ENCODE measurements around the gene NBEA.
"Not testable (repeated sequence)": the region's sequence is repeated elsewhere in the genome, so short reads cannot be mapped to it uniquely, and the experiment has no call there.

The NBEA gene

DNA sequence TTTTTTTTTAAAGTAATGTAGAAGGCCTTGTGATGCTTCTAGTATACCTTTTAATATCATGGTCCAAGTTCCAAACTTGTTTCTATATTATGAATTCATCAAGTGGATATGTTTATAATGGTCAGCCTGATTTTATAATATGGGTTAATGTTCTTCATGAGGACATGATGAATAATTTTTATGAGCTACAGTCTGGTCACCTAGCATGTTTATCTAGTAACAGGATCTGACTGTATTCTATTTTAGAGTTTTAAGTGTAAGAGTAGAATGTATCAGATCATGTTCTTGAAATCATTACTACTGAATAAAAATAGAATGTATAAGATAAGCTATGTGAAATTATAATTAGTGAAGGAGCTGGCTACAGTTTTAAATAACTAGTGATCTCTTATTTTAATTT is 164.7 kb downstream of the NBEA start:
- not testable (repeated sequence) for DNase-seq

- no peak for DNase-seq
Observed at GRCh38 chr13:35107535-35107934, 165.5 kb downstream of the NBEA start.

DNA sequence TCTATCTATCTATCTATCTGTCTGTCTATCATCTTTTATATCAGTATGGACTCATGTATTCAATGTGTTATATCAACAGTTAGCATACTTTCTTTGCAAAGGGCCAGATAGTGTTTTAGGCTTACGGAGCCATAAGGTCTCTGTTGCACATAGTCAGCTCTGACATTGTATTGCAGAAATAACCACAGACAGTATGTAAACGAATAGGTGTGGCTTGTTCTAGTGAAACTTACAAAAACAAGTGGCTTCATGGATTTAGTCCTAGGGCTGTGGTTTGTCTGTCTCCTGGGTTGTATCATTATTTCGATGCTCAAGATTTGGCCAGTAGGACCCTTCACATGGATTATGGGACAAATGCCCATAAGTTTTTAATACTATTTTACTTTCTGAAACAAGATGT is 171.5 kb downstream of the NBEA start:
- DNase-seq: not testable (repeated sequence)

- no peak for DNase-seq
Observed at GRCh38 chr13:35127466-35127865, 185.4 kb downstream of the NBEA start.

GRCh38 chr13:35129500-35129899 is 187.4 kb downstream of the NBEA start:
- DNase-seq: no peak

DNA sequence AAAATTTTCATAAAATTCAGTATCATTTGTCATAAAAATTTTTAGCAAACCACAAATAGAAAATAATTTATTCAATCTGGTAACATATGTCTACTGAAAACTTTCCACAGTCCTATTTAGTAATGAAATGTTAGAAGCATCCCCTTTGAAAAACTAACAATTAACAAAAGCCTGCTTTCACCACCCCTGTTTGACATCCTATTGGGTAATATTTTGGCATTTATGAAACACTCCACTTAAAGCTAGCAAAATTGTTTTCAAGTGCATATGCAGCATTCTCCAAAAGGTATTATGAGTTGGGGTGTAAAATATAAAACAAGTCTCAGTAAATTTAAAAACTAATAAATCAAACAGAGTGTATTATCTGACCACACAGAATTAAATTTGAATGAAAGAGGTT is 189.4 kb downstream of the NBEA start:
- no peak for DNase-seq

GRCh38 chr13:35136585-35136984 is 194.5 kb downstream of the NBEA start:
- no peak for DNase-seq

DNA sequence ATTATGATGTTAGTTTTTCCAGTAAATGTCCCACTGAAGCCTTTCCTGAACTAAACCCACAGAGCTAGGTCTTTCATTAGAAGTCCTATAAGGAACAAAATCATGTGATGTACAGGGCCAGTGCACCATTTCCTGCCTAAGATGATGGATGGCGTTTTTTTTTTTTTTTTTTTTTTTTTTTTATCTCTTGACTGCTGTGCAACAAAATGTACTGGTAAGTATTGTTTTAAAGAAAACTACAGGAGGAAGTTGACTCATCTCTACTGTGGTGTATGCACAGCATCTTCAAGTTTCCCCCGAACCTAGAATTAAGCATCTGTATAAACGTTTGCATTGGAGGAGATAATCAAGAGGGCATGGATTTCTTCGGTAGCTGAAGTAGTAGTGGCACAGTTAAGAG is 197.5 kb downstream of the NBEA start:
- DNase-seq: no peak

DNA sequence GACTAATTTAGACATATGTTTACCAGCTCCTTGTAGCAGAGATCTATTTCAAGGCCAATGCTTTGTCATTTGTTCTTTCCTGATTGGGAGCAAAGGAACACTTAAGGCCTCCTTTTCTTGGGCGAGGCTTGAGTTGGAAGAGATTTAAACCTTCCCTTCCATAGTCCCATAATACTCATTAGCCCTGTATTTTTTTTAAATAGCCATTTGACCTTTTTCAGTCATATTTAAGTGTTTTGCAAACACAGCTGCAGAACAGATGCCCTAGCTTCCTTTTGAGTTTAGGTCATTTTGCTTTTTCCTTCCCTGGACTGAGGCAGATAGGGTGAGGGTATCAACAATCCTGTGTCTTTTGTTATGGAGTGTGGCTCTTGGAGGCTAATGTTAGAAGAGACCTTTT is 198.3 kb downstream of the NBEA start:
- DNase-seq: no peak

- DNase-seq: no peak
Observed at GRCh38 chr13:35140831-35141230, 198.8 kb downstream of the NBEA start.

DNA sequence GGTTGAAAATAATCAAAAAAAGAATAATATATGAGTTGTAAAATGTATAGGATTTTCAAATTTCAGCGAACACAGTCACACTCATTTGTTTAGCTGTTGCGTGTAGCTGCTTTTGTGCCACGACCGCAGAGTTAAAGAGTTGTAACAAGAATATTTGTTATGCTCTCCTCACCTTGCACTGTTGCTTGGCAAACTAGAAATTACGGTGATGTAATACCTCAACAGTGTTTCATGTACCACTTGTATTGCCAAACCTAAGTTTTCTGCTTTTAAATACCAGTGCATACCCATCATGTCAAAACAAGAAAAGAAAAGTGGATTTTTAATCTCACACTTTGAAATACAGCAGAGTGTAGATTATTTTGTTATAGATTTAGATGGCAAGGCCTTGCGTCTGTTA is 201.1 kb downstream of the NBEA start:
- DNase-seq: no peak

DNA sequence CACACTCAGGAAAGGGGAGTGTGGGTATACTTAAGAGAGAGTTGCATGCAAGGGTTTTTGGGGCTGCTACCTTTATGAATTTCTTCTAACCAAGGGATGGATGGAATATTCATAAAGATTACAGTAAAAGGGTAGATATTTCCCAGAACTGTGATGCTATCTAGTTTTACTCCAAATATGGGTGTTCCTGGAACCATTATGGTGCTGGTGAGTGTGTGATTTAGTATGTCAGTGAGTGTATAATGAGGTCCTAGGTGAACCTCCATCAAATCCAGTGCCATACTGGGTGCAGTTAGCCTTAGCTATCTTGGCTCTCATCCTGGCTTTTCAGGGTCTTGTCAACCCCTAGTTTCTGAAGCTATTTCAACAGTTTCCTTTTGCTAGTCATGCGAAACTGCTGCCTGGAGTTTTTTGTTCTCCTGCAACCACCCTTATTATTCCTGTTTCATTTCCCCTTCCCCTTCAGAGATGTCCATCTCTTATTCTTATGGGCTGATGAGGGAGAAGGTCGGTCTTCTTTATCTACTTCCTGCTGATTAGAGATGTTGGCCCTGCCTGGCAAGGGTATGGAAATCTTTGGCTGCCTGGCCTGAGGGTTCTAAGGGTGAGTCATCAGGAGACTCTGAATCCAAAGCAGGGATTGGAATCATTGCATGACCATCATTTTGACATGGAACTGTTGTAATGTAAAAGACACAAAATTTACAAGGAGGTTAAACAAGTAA is 202.3 kb downstream of the NBEA start:
- DNase-seq: no peak

GRCh38 chr13:35146686-35147085 is 204.6 kb downstream of the NBEA start:
- DNase-seq: no peak

- no peak for DNase-seq
Observed at GRCh38 chr13:35157143-35157755, 215.2 kb downstream of the NBEA start.

- DNase-seq: no peak
Observed at GRCh38 chr13:35159041-35159440, 217.0 kb downstream of the NBEA start.

DNA sequence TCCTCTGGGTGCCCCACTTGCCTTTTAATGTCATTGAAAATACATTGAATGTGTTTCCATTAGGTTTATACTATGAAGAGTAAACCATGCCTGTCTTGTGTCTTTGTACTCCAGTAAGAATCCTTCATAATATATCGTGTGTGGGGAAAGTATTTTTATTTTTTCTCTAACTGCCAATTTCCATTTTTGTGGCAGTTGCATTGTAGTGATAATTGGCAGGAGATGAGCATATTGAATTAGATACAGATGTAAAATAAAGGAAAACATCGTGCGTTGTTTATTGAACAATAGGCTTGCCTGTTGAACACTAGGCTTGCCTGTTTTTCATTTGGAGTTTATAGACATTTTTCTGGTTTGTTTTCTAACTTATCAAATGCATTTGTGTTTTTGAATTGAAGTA is 218.8 kb downstream of the NBEA start:
- no peak for DNase-seq

DNA sequence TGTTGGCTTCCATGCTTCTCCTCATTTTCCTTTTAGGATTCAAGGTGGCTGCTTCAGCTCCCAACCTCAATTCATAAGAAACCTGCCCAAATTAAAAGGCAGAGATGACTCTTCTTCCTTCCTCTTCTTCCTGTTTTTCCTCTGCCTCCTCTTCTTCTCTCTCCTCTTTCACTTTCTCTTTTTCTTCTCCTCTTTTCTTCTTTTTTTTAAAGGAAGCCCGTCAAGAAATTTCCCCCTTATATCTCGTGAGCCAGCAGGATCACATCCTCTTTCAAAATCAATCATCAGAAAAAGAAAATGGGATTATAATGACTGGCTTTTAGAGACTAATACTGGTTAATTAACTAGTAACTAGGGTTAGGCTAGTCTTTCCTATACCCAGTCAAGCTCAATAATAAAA is 220.3 kb downstream of the NBEA start:
- DNase-seq: no peak

DNA sequence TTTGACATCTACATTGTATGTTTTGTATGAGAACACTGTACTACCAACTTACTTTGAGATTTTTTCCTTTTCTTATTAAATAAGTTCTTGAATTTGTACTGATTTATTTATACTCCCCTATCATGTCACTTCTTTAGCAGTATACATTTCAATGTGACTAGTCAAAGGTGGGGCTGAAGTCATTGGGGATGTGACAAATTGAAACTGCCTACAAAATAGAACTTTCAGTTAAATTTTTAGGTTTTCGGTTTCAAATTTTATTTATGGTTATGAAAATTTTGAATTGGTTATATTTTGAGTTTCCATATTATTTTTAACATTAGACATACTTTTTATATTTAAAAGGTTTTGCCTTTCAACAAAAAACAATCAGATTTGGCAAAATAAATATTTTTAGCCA is 221.6 kb downstream of the NBEA start:
- no peak for DNase-seq

GRCh38 chr13:35164324-35164932 is 222.4 kb downstream of the NBEA start:
- DNase-seq: no peak

- DNase-seq: no peak
Observed at GRCh38 chr13:35165205-35165604, 223.1 kb downstream of the NBEA start.

- DNase-seq: no peak
Observed at GRCh38 chr13:35179494-35179893, 237.4 kb downstream of the NBEA start.

- no peak for DNase-seq
Observed at GRCh38 chr13:35179920-35180663, 238.0 kb downstream of the NBEA start.

- DNase-seq: no peak
Observed at GRCh38 chr13:35190241-35190640, 248.2 kb downstream of the NBEA start.

GRCh38 chr13:35191883-35192282 is 249.8 kb downstream of the NBEA start:
- no peak for DNase-seq

Data from activated gamma-delta T cell treated with Interleukin-2 at 50 U/mL for 16 hours (primary cell).